KOPT-K1 (cell line): Measurements from ENCODE around the gene BEND5.
A peak's percentile ranks its signal among the peaks of the same experiment; 100 is the strongest.

Source experiments
- H3K27ac ChIP-seq: fragments of 200-600 bp; sonication (generic); 2 replicates; pipeline ENCODE4 v1.5.1; 2016; ENCODE audit warnings: antibody characterized with exemption, mild to moderate bottlenecking, low read depth, low read length; ENCODE audit not compliant: poor library complexity, severe bottlenecking
- H3K36me3 ChIP-seq: fragments of 200-600 bp; sonication (generic); 2 replicates; pipeline ENCODE4 v1.5.1; 2017; ENCODE audit warnings: antibody characterized with exemption, mild to moderate bottlenecking, low read length, moderate library complexity; ENCODE audit not compliant: insufficient read depth
- H3K9me3 ChIP-seq: fragments of 200-600 bp; sonication (generic); 2 replicates; pipeline ENCODE4 v1.5.1; 2017; ENCODE audit warnings: antibody characterized with exemption, low read length, mild to moderate bottlenecking; ENCODE audit not compliant: insufficient read depth, poor library complexity, severe bottlenecking

BEND5 gene

DNA sequence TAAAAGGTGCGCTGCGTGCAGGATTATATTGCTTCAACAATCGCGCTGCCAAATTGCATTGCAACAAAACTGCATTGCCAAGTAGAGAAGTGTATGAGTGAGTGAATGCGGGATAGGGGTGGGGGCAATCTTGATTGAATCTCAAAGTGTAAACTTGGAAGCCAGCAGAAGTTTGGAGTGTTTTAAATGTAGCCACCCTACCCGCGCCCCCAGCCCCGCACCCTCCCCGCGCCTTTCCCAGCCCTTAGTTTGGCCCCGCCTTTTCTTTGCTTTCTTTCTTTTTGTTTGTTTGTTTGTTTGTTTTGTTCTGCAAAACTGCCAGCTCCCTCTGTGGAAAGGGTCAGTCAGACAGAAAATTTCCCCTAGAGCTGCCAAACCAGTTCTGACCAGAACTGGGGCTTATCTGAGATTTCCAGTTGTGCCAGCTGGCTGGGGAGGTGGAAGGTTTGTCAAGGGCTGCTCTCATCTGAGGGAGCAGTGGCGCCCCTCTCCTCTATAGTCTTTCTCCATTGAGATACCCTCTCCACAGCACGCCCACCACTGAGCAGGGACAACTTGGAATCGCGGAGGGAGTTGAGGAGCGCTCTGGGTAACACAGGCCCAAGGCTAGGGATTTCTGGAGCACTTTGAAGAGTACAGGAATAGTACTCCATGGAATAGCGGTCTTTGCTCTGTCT lies 666 bp upstream of the BEND5 start:
- peak overlapping the region; percentile 59 for H3K27ac ChIP-seq
- H3K36me3 ChIP-seq = peaks cover 19% of the 10 kb centered on the region
- no peaks in the 10 kb centered on the region for H3K9me3 ChIP-seq

DNA sequence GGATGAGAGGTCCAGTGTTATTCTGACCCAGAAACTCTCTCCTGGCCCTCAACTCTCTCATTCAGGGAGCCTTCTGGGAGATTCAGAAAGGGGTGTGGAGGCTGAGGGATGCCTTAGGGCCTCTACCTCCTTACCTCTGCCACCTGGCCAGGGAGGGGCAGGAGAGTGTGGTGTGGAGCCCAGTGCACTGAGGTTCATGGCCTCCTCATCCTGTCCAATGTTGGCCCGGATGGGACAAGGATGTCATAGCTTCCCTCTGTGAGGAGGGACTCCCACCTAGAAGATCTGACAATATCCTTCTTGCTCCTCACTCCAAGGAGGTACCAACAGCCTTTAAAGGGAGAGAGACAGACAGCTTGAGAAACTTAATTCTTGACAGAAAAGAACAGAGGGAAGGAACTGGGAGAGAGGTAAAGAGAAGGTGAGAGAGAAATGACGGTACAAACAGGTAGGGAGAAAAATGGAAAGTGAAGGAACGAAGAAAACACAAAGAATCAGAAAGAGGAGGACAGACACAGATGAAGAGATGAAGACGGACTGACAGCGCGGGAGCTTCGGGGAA lies 779 bp downstream of the BEND5 start:
- Histone ChIP-seq H3K27ac (peak overlapping the region; percentile 59), H3K36me3 (peaks cover 34% of the 10 kb centered on the region), H3K9me3 (no peaks in the 10 kb centered on the region)

DNA sequence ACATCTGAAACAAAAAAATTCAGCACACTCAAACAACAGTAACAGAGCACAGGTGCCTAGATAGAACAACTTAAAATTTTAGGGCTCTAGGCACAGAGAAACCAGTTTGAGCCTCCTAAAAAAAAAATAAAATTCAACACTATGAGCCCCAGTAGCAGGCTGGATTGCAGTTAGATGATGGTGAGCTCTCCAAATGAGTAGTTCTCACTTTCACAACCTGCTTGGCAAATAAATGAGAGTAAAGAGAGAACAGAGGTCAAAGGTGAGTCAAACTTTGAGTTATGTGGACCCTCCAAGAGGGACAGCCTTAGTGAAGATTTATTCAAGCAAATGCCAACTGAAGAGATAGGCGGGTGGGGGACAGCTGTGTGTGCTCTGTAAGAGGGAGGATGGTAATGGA lies 3.6 kb downstream of the BEND5 start:
- no peak overlapping the region for H3K27ac ChIP-seq
- no peaks in the 10 kb centered on the region for H3K9me3 ChIP-seq
- peaks cover 49% of the 10 kb centered on the region for H3K36me3 ChIP-seq

DNA sequence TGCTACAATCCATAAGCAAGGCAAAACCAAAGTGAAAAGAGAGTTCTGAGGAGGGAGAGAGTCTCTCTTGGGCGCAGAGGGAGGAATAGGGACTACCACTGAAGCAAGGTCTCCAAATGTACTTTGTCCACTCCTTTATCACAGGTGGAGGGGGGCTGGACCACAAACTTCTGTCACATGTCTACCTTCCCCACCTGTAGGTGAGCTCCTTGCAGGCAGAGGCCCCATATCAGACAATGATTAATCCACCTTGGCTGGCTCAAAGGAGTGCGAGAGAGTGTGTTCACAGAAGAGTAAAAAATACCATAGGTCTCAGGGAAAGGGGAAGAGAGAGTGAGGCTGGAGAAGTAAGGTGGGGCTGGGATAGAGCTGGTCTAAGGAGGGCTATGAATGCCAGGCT lies 4.5 kb downstream of the BEND5 start:
- Histone ChIP-seq H3K9me3 (no peaks in the 10 kb centered on the region), H3K27ac (no peak overlapping the region), H3K36me3 (peaks cover 53% of the 10 kb centered on the region)

DNA sequence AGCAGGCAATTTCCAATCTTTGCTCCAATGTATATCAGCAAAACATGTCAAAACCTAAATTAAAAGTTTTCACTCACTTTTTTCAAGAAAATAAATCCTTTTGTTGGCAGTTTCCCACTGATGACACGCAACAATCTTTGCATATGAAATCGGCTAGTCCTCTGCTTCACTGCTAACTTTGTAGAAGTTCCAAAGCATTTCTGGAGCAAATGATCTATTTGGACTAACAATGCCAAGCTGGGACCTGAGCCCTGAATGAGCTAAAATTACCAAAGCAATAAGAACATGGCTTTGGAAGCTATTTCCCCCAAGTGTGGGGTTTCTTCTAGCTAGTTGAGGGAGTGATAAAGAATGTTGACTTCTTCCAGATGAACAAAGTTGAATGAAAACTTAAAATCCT lies 5.1 kb downstream of the BEND5 start:
- Histone ChIP-seq H3K27ac (no peak overlapping the region), H3K36me3 (peaks cover 60% of the 10 kb centered on the region), H3K9me3 (no peaks in the 10 kb centered on the region)

DNA sequence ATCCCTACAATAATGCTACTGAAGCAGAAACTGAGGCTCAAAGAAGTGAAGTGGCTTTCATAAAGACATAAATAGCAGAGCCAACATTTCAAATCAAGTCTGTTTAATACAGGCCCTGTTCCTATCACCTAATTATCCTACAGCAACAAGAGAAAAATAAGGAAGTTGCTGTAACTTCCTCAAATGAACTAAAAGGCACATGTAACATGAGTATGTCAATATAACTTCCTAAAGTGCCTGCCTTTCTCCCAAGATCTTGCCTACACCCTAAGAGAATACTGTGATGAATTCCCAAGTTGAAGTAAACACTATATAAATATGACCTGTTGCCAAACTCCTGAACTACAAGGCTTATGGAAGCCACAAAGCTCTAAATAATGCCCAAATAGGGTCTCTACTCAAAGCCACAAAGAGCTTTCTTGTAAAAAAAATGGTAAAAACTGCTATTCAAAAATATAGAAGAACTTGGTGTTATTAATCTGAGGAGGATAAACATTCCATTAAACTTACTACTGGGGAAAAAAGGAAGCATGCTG lies 8.6 kb downstream of the BEND5 start:
- H3K36me3 ChIP-seq = peaks cover 68% of the 10 kb centered on the region

DNA sequence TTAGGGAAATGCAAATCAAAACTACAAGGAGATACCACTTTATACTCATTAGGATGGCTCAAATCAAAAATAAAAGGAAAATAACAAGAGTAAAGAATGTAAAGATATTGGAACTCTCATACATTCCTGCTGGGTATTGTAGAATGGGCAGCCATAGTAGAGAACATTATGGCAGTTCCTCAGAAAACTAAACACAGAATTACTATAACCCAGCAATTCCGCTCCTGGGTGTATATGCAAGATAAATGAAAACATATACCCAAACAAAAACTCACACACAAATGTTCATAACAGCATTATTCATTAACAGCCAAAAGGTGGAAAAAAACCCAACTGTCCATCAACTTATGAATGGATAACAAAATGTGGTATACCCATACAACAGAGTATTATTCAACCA lies 11.4 kb downstream of the BEND5 start:
- Histone ChIP-seq H3K36me3 (peaks cover 59% of the 10 kb centered on the region), H3K9me3 (no peaks in the 10 kb centered on the region)

More for the DNA sequence above, 8.6 kb downstream of the BEND5 start:
- Histone ChIP-seq H3K27ac (no peak overlapping the region), H3K9me3 (no peaks in the 10 kb centered on the region)

DNA sequence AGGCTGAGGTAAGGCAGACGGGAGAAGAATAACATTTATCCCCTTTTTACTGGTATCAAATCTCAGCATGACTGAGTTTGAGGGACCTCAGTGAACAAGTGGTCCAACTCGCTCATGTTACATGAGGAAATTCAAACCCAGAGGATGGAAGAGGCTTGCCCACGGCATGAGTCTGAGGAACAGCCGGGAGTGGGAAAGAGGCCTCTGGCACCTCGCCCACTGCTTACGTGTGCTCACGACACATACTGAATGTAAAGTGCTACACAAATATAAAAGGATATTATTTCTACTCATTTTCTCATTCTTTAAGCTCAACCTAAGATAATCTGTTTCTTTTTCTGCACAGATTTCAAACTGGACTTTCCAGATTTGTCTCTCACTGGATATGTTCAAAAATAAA lies 14.7 kb downstream of the BEND5 start:
- Histone ChIP-seq H3K9me3 (no peaks in the 10 kb centered on the region), H3K27ac (no peak overlapping the region), H3K36me3 (peaks cover 77% of the 10 kb centered on the region)

More for the DNA sequence above, 11.4 kb downstream of the BEND5 start:
- H3K27ac ChIP-seq = no peak overlapping the region

DNA sequence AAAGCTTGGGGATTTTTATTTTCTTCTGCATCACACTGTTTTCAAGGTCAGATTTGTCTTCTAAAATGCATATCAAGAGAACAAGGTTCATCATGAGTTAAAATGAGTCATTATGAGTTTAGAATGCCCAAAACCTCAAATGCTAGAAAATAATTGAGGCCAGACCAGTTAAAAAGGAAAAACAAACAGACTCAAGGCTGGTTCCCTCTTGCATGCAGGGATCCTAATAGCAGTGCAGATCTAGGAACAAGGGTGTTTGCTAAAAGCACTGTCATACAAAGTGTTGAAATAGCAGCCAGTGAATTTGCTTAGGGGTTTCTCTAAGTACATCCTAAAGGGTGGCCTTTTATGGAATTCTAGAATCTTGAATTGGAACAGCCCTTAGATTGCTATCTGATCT lies 15.3 kb downstream of the BEND5 start:
- Histone ChIP-seq H3K9me3 (no peaks in the 10 kb centered on the region), H3K36me3 (peaks cover 77% of the 10 kb centered on the region), H3K27ac (no peak overlapping the region)

DNA sequence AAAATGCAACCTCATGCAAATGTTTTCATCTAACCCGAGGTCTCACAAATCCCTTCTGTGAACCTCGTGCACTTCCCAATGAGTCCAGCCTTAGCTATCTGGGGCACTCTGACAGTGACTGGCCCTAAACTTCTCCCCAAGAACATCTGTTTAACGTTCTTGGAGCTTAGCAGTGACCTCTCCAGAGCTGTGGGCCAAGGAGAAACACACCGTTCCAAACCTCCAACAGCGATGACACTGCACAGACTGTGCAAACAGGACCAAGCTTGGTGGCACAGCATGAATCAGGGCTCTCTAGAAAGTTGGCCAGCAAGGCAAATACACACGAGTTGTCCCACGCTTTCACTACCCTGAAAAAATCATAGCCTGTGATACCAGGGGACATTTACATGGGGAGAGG lies 15.8 kb downstream of the BEND5 start:
- Histone ChIP-seq H3K36me3 (peaks cover 77% of the 10 kb centered on the region), H3K9me3 (no peaks in the 10 kb centered on the region), H3K27ac (no peak overlapping the region)

DNA sequence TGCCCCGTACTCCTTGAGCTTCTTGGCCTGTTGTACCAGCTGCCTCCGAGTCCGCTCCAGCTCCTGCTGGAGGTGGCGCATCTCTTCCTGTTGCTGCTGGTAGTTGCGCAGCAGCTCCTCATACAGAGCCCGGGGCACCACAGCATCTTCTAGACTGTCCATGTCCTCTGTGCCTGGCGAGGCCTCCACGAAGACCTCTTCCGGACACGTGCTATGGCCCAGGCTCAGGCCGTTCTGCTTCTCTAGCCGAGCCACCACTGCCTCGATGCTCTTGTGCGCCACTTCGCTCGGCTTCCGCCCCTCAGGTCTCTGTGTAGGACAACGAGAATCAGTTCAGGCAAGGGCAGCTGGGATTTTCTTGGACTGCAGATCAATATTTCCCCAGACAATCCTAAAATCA lies 17.7 kb downstream of the BEND5 start:
- Histone ChIP-seq H3K9me3 (no peaks in the 10 kb centered on the region), H3K27ac (no peak overlapping the region), H3K36me3 (peaks cover 90% of the 10 kb centered on the region)

DNA sequence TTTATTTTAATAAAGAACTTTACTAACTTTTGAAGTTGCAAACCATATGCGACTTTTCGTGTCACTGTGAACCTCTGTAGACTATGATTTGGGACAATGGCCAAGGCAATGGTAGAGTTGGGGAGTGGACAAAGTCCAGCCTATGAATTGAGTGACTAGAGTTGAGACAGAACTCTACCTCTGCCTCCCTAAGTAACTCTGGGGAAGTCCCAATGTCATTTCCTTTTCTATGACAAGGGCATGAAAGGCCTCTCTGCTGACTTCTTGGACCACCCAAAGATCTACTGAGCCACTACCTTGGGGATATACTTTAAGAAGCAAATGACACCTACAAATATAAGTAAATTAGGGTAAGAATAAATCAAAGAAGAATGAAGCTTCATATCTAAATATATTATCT lies 19.3 kb downstream of the BEND5 start:
- Histone ChIP-seq H3K36me3 (peaks cover 90% of the 10 kb centered on the region), H3K9me3 (no peaks in the 10 kb centered on the region), H3K27ac (no peak overlapping the region)

DNA sequence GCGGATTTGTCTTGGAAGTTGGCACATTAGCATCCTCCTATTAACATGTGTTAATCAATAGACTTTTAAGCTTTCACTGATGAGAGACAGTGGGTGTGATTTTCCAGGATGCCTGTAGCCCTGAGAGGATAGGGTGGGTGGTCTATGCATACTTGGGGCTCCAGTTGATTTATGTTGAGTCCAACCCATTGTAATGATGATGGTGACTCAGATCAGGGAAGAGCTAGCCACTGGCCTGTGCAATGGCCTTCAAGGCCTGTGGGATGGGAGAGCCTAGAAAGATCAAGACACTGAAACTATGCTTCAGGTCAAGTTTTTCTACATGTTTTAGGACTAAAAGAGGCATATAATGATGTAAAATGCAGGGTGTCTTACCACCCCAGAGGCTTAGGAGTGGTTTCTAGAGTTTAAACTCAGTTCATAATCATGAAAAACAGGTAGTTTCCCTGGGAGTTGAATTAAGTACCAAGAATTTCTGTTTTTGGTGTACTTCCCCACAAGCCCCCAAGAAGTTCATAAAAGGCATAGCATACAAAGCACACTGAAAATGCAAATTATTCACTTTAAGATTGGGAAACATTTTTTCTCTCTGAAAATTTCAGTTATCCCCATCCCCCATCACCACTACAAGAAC lies 19.9 kb downstream of the BEND5 start:
- no peak overlapping the region for H3K27ac ChIP-seq
- H3K9me3 ChIP-seq = no peaks in the 10 kb centered on the region
- H3K36me3 ChIP-seq = peaks cover 93% of the 10 kb centered on the region

DNA sequence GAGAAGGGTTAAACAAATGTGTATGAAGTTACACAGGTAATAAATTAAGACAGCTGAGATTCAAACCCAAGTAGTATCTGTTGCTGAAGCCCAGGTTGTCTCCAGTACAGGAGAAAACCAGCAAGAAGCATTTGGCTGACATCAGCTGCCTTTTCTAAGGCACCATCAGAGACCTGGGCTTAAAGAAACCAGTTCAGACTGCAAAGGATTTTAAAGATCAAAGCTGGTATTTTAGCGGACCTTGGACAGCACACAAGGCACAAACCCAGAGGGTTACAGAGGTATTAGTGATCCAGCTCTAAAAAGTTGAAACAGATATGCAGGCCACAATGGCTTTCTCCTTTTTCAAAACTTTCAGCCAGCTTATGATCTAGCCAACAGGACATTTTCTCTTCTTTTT lies 23.4 kb downstream of the BEND5 start:
- H3K9me3 ChIP-seq = no peaks in the 10 kb centered on the region
- H3K36me3 ChIP-seq = peaks cover 98% of the 10 kb centered on the region
- H3K27ac ChIP-seq = no peak overlapping the region

DNA sequence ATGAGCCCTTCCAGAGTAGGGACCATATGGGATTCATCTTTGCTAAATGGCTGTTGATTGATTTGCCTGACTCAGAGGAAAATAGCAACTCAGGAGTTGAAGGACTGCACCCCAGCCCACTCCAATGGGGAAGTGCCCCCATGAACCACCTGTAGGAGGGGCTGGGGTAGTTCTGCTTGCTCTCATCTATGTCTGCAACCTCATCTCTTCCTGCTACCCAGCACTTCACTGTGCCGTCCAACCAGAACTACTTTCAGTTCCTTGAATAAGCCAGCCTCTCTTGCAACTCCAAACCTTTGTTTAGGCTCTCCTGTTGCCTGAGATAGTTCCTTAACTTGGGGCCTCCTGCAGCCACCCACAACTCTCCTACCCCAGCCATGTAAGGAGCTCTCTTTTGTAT lies 26.6 kb downstream of the BEND5 start:
- Histone ChIP-seq H3K9me3 (no peaks in the 10 kb centered on the region), H3K36me3 (peaks cover 90% of the 10 kb centered on the region), H3K27ac (no peak overlapping the region)

DNA sequence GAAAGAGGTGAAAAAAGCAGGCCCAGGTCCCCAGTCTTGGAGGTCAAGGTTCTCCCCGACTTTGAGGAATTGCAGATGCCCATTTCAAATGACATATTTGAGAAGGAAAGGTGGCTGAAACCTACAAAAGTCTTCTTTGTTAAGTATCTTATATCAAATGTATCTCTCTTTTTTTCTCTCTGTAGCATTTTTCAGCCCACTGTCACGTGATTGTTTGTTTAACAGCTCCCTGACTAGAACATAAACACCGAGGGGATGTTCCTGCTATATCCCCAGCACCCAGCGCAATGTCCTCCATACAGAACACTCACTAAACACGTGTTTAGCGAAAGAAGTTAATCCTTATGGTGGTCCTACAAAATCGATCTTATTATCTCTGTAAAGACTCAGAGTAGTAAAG lies 27.6 kb downstream of the BEND5 start:
- no peak overlapping the region for H3K27ac ChIP-seq
- H3K9me3 ChIP-seq = no peaks in the 10 kb centered on the region
- H3K36me3 ChIP-seq = peaks cover 90% of the 10 kb centered on the region
